ENCODE measurements around the gene CSTPP1. TPM values are rescaled to one million over a fixed set of nuclear protein-coding genes. Genes with fewer than 3 reads are reported as not detected.

The CSTPP1 gene
- total RNA-seq, 3 donors from 2014 or later (not counting 1 experiment from before 2014, with no cell fraction given): 16.2 to 17.8 (median 16.9) TPM

DNA sequence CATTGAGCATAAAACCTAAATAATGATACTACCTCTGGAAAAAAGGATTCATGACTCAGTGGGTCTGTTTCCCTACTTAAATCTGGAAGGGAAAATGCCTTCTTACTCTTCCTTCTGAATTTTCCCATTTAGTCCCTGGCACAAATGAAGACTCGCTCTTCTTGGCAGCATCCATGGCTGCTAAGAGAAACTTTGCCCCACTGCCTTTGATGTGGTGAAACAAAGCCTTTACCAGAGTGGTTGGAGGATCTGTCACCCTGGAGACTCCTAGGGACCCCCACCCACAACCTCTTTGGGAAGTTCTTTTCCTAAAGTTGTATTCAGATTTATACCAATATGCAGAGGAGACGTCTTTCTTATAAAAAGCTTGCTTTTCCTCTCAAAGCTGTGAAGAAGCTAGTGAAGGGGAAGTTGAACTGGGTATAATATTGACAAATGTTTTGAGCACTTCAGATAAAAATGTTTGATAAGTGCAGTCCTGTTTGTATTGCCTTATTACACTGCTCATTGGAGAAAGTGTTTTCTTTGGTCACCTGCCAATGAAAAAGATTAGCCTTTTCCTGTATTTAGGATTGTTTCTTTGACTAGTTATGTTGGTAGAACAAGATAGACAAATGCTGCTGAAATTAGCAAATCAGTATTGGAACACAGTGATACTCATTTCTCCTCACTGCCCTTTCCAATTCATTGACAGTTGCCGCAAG lies 162.8 kb downstream of the CSTPP1 start:
- no peaks in the 10 kb centered on the region for H3K27me3 ChIP-seq (ENCODE audit: control insufficient read depth, insufficient read depth, low read length)
- no peaks in the 10 kb centered on the region for H3K9me3 ChIP-seq (ENCODE audit: control insufficient read depth, insufficient read depth, low read length)
- Mint-ChIP-seq H3K9me3 (no peaks in the 10 kb centered on the region), H3K4me1 (peaks cover 12 to 13% of the 10 kb centered on the region in 2 donors), H3K27ac (no peak overlapping the region), H3K36me3 (no peaks in the 10 kb centered on the region), H3K27me3 (ENCODE audit: low read depth in 2 of 2) (no peaks in the 10 kb centered on the region), H3K4me3 (no peak overlapping the region)
- no peak overlapping the region for H3K27ac ChIP-seq (ENCODE audit: low read length)
- H3K4me3 ChIP-seq (ENCODE audit: low read length): no peak overlapping the region
- ATAC-seq (no peak), DNase-seq (no peak)
- 93% methylated on average over 3 of the region's 3 CpGs for WGBS (ENCODE audit: insufficient coverage)
- TF ChIP-seq, protein P1, sequence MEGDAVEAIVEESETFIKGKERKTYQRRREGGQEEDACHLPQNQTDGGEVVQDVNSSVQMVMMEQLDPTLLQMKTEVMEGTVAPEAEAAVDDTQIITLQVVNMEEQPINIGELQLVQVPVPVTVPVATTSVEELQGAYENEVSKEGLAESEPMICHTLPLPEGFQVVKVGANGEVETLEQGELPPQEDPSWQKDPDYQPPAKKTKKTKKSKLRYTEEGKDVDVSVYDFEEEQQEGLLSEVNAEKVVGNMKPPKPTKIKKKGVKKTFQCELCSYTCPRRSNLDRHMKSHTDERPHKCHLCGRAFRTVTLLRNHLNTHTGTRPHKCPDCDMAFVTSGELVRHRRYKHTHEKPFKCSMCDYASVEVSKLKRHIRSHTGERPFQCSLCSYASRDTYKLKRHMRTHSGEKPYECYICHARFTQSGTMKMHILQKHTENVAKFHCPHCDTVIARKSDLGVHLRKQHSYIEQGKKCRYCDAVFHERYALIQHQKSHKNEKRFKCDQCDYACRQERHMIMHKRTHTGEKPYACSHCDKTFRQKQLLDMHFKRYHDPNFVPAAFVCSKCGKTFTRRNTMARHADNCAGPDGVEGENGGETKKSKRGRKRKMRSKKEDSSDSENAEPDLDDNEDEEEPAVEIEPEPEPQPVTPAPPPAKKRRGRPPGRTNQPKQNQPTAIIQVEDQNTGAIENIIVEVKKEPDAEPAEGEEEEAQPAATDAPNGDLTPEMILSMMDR (IDR thresholded peaks at IDR 0.05): no peak
- H3K4me1 ChIP-seq (ENCODE audit: control insufficient read depth, insufficient read depth, low read length): no peaks in the 10 kb centered on the region
- no peaks in the 10 kb centered on the region for H3K36me3 ChIP-seq (ENCODE audit: control insufficient read depth, insufficient read depth, low read length)
- intact Hi-C loops (cut with micrococcal nuclease): no loop called here

DNA sequence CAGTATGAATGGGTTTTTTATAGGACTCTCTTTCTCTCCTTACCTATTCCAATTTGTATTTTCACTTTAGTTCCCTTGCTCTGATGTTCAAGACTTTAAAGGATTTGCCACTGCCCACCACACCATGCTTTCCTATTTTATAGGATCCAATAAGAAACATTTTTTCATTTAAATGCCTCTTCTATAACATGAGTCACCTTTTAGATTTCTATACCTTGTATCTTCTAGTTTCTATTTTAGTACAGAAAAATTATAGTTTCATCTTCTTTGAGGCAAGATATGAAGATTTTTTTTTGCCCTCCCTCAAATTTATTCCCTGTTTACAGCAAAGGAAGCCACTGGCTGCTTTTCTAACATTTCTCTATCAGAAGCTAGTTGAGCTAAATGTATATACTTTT lies 163.4 kb downstream of the CSTPP1 start:
- no peaks in the 10 kb centered on the region for H3K27me3 Mint-ChIP-seq (ENCODE audit: low read depth in 2 of 2)
- H3K4me3 Mint-ChIP-seq: no peak overlapping the region
- H3K9me3 Mint-ChIP-seq: no peaks in the 10 kb centered on the region

DNA sequence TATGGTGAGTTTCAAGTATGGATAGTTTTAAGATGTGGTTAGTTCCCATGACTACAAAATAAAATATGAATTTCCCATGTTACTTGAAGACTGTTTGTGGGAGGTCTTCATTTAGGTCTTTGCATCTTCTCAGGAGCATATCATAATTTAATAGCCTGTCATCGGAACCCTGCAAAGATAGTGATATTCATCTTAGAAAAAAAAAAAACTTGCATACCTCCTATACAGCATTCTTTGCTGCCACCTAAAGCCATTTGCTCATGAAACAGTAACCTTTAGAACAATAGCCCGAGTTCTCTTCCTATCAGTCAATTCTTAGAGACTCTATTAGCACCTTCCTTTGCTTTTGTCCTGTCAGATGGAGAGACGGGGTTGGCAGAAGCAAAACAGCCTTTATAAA lies 164.8 kb downstream of the CSTPP1 start:
- H3K4me3 ChIP-seq (ENCODE audit: low read length): no peak overlapping the region
- no peaks in the 10 kb centered on the region for H3K36me3 Mint-ChIP-seq
- peaks cover 15% of the 10 kb centered on the region in 2 donors for H3K4me1 Mint-ChIP-seq
- DNase-seq: no peak
- WGBS (ENCODE audit: insufficient coverage): 92% methylated on average over 3 of the region's 3 CpGs
- no peaks in the 10 kb centered on the region for H3K9me3 Mint-ChIP-seq
- intact Hi-C loops (cut with micrococcal nuclease): no loop called here
- H3K4me3 Mint-ChIP-seq: no peak overlapping the region
- no peaks in the 10 kb centered on the region for H3K4me1 ChIP-seq (ENCODE audit: control insufficient read depth, insufficient read depth, low read length)
- no peak for ATAC-seq
- H3K27me3 ChIP-seq (ENCODE audit: control insufficient read depth, insufficient read depth, low read length): no peaks in the 10 kb centered on the region
- no peak overlapping the region for H3K27ac Mint-ChIP-seq
- TF ChIP-seq, protein P1 (IDR thresholded peaks at IDR 0.05): no peak
- H3K36me3 ChIP-seq (ENCODE audit: control insufficient read depth, insufficient read depth, low read length): no peaks in the 10 kb centered on the region
- H3K27me3 Mint-ChIP-seq (ENCODE audit: low read depth in 2 of 2): no peaks in the 10 kb centered on the region
- H3K27ac ChIP-seq (ENCODE audit: low read length): no peak overlapping the region
- no peaks in the 10 kb centered on the region for H3K9me3 ChIP-seq (ENCODE audit: control insufficient read depth, insufficient read depth, low read length)

More for the DNA sequence above, 163.4 kb downstream of the CSTPP1 start:
- H3K4me1 Mint-ChIP-seq: peaks cover 15% of the 10 kb centered on the region in 2 donors
- H3K36me3 Mint-ChIP-seq: no peaks in the 10 kb centered on the region
- ATAC-seq: no peak
- H3K36me3 ChIP-seq (ENCODE audit: control insufficient read depth, insufficient read depth, low read length): no peaks in the 10 kb centered on the region
- intact Hi-C loops (cut with micrococcal nuclease): no loop called here
- no peaks in the 10 kb centered on the region for H3K4me1 ChIP-seq (ENCODE audit: control insufficient read depth, insufficient read depth, low read length)
- H3K9me3 ChIP-seq (ENCODE audit: control insufficient read depth, insufficient read depth, low read length): no peaks in the 10 kb centered on the region
- H3K27me3 ChIP-seq (ENCODE audit: control insufficient read depth, insufficient read depth, low read length): no peaks in the 10 kb centered on the region
- TF ChIP-seq, protein P1 (IDR thresholded peaks at IDR 0.05): no peak
- H3K27ac ChIP-seq (ENCODE audit: low read length): no peak overlapping the region
- no peak overlapping the region for H3K4me3 ChIP-seq (ENCODE audit: low read length)
- no peak for DNase-seq
- H3K27ac Mint-ChIP-seq: no peak overlapping the region
